ENCODE measurements around the gene VAV3. TPM values are rescaled to one million over a fixed set of nuclear protein-coding genes. Genes with fewer than 3 reads are reported as not detected.

VAV3 gene
- total RNA-seq, 4 donors from 2014 or later = 117 to 239 (median 135) TPM

DNA sequence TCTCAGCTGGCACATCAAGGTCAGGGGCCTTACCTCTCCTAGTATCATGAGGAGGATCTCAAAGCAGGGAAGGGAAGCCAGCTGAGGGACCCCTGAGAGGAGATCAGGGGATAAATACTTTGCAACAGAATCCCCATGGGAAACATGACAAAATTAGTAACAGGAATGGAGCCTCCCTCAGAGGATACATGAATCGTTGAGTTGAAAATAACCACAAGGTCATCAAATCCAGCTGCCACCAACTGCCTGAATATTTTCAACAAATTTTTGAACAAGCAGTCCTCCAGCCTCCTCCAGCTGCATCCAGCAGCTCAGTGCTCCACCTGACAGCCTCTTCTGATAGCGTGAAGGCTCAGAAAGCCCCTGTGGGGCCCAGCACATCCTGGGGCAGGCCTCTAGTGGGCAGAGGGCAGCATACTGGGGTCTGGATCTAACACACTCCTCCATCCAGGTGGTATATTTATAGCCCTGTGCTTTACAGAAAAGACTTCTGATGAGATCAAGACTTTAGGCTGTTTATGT is 419.9 kb downstream of the VAV3 start:
- no peak for DNase-seq (ENCODE audit: low spot score in 2 of 2)
- no peak for TF ChIP-seq POLR2AphosphoS5 (IDR thresholded peaks at IDR 0.05)
- TF ChIP-seq, protein P1, sequence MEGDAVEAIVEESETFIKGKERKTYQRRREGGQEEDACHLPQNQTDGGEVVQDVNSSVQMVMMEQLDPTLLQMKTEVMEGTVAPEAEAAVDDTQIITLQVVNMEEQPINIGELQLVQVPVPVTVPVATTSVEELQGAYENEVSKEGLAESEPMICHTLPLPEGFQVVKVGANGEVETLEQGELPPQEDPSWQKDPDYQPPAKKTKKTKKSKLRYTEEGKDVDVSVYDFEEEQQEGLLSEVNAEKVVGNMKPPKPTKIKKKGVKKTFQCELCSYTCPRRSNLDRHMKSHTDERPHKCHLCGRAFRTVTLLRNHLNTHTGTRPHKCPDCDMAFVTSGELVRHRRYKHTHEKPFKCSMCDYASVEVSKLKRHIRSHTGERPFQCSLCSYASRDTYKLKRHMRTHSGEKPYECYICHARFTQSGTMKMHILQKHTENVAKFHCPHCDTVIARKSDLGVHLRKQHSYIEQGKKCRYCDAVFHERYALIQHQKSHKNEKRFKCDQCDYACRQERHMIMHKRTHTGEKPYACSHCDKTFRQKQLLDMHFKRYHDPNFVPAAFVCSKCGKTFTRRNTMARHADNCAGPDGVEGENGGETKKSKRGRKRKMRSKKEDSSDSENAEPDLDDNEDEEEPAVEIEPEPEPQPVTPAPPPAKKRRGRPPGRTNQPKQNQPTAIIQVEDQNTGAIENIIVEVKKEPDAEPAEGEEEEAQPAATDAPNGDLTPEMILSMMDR (IDR thresholded peaks at IDR 0.05) = no peak
- no peak for TF ChIP-seq POLR2A (IDR thresholded peaks at IDR 0.05)
- Histone ChIP-seq H3K36me3 (no peaks in the 10 kb centered on the region), H3K27ac (no peak overlapping the region), H3K4me3 (no peak overlapping the region), H3K9me3 (no peaks in the 10 kb centered on the region), H3K27me3 (no peaks in the 10 kb centered on the region), H3K4me1 (peaks cover 22% of the 10 kb centered on the region)
- WGBS = 78% methylated on average over 2 of the region's 2 CpGs

DNA sequence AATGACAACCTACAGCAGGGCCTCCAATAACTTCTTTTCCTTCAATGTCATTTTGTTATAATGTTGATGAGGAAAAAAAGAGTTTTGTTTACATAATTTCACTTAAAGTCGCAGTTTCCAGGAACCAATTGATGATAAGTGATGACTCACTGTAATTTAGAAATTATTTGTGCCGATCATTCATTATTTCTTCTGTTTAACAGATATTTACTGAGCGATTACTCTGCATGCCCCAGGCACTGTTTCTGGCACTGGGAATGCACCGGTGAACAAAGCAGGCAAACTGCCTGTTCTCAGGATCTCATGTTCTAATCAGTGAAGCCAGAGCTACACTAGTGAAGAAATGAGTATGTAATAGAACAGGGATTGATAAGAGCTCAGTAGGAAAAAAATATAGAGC is 420.7 kb downstream of the VAV3 start:
- peaks cover 22% of the 10 kb centered on the region for H3K4me1 ChIP-seq
- H3K4me3 ChIP-seq = no peak overlapping the region
- DNase-seq (ENCODE audit: low spot score in 2 of 2) = no peak
- H3K27ac ChIP-seq = no peak overlapping the region
- no peaks in the 10 kb centered on the region for H3K27me3 ChIP-seq
- no peak for TF ChIP-seq POLR2A (IDR thresholded peaks at IDR 0.05)
- TF ChIP-seq POLR2AphosphoS5 (IDR thresholded peaks at IDR 0.05) = no peak
- no peak for TF ChIP-seq EP300 (IDR thresholded peaks at IDR 0.05)
- TF ChIP-seq, protein P1 (IDR thresholded peaks at IDR 0.05) = no peak
- H3K9me3 ChIP-seq = no peaks in the 10 kb centered on the region
- H3K36me3 ChIP-seq = no peaks in the 10 kb centered on the region
- 42% methylated on average over 4 of the region's 4 CpGs for WGBS

DNA sequence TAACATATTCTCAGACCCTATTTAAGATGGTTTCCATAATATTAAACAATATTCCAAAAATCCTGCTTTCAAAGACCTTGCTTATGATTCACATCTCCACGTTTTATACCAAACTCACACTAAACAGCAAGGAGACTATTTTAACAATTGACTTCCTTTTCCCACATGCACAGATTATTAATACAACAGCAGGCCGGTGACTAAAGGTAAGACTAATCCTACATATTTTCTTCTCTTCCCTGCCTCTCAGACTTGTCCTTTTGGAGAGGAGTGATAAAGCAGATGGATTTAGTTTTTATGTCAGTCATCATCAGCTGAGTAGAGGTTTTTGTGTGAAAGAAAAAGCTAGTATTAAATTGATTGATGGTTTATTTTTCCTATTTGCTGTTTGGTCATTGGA is 423.6 kb downstream of the VAV3 start:
- WGBS = 74% methylated on average over 2 of the region's 2 CpGs
- no peaks in the 10 kb centered on the region for H3K27me3 ChIP-seq
- peaks cover 24% of the 10 kb centered on the region for H3K4me1 ChIP-seq
- no peak overlapping the region for H3K4me3 ChIP-seq
- no peak for DNase-seq (ENCODE audit: low spot score in 2 of 2)
- no peaks in the 10 kb centered on the region for H3K9me3 ChIP-seq
- TF ChIP-seq POLR2AphosphoS5 (IDR thresholded peaks at IDR 0.05) (no peak), POLR2A (IDR thresholded peaks at IDR 0.05) (no peak), EP300 (IDR thresholded peaks at IDR 0.05) (no peak)
- TF ChIP-seq, protein P1 (IDR thresholded peaks at IDR 0.05) = no peak
- no peak overlapping the region for H3K27ac ChIP-seq
- H3K36me3 ChIP-seq = no peaks in the 10 kb centered on the region

DNA sequence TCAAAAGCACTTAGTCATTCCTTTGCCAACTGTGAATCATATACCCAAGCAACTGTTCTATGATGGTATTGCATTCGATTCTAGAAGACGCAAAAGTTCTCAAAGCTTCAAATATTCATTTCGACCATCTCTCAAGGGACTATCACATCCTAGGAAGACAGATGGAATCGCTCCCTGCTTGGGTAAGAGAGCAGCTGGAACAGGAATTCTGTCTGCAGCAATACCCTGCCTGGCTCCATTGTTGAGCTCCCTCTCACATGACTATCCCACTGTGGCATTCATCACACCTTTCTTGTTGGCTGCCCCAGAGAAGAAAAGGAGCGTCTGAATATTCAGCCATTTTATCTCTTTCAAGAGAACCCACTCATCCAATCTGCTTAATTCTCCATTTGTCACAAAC is 426.5 kb downstream of the VAV3 start:
- Histone ChIP-seq H3K4me3 (no peak overlapping the region), H3K27me3 (no peaks in the 10 kb centered on the region), H3K27ac (no peak overlapping the region), H3K36me3 (no peaks in the 10 kb centered on the region), H3K9me3 (no peaks in the 10 kb centered on the region), H3K4me1 (peaks cover 29% of the 10 kb centered on the region)
- 94% methylated on average over 5 of the region's 5 CpGs for WGBS
- TF ChIP-seq EP300 (IDR thresholded peaks at IDR 0.05) (no peak), POLR2A (IDR thresholded peaks at IDR 0.05) (no peak), POLR2AphosphoS5 (IDR thresholded peaks at IDR 0.05) (no peak)
- TF ChIP-seq, protein P1 (IDR thresholded peaks at IDR 0.05) = no peak
- DNase-seq (ENCODE audit: low spot score in 2 of 2) = no peak

DNA sequence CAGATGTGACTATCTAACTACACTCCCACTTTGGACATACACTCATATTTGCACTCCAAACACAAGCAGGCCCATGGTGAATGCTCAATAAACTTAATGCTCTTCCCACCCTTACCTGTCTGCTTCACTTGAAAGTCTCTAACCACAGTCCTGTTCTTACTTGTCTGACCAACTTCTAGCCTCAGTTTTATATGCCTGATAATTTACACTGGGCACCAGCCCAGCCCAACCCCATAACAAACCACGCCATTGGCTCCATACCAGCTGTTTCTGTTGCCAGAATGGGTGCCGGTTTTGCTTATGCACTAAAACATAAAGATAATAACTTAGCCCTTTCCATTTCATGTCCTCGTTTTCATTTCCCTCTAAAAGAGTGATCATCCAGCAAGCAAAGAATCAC is 428.7 kb downstream of the VAV3 start:
- no peak overlapping the region for H3K4me3 ChIP-seq
- DNase-seq (ENCODE audit: low spot score in 2 of 2) = no peak
- 35% methylated on average over 3 of the region's 3 CpGs for WGBS
- peak overlapping the region; percentile 75 for H3K27ac ChIP-seq
- TF ChIP-seq EP300 (IDR thresholded peaks at IDR 0.05) (no peak), POLR2A (IDR thresholded peaks at IDR 0.05) (no peak), POLR2AphosphoS5 (IDR thresholded peaks at IDR 0.05) (no peak)
- TF ChIP-seq, protein P1 (IDR thresholded peaks at IDR 0.05) = no peak
- no peaks in the 10 kb centered on the region for H3K36me3 ChIP-seq
- H3K9me3 ChIP-seq = no peaks in the 10 kb centered on the region
- H3K27me3 ChIP-seq = no peaks in the 10 kb centered on the region
- peaks cover 47% of the 10 kb centered on the region for H3K4me1 ChIP-seq
